Measurements from ENCODE around the gene LRATD1.
"Not testable (repeated sequence)": the region's sequence is repeated elsewhere in the genome, so short reads cannot be mapped to it uniquely, and the experiment has no call there.

LRATD1 gene, protein sequence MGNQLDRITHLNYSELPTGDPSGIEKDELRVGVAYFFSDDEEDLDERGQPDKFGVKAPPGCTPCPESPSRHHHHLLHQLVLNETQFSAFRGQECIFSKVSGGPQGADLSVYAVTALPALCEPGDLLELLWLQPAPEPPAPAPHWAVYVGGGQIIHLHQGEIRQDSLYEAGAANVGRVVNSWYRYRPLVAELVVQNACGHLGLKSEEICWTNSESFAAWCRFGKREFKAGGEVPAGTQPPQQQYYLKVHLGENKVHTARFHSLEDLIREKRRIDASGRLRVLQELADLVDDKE

DNA sequence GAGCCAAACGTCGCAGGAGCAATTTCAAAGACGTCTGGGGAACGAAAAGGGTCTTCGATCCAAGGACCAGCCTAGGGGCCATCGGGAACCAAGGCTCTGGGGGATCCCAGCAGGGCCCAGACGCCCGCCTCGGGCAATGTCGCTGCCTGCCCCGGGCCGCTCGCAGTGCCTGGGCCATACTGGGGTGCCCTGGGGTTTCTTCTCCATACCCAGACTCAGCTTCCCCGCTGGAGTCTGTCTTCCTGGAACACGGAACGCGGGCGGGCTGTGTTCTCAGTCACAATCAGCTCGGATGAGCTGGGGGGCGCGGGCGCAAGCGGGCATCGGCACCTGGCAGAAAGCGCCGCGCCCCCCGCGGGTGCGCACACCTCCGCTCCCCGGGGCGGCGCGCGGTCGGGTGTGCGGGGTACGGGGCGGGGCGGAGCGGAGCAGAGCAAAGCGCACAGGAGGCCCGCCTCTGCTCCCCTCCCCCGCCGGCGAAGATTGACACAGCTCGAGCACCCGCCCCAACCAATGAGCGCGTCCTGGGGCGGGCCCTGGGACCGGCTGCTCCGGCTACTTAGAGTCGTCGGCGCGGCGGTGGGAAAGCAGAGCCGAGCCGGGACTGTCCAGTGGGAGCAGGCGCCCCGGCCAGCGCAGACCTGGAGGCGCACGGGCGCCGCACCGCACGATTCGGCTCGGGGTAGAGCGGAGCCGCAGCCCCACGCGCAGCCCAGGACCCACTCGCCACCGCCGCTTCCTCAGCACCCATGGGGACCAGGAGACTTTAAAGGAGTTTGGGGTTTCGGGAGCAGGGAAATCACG lies at the start of gene LRATD1:
LRATD1 (plus strand) TSS at position 585 of the 804 bp plus-strand sequence. CDS start 1,263 bp downstream, outside the sequence.
- DNase-seq: peak; percentile 53 to 91

DNA sequence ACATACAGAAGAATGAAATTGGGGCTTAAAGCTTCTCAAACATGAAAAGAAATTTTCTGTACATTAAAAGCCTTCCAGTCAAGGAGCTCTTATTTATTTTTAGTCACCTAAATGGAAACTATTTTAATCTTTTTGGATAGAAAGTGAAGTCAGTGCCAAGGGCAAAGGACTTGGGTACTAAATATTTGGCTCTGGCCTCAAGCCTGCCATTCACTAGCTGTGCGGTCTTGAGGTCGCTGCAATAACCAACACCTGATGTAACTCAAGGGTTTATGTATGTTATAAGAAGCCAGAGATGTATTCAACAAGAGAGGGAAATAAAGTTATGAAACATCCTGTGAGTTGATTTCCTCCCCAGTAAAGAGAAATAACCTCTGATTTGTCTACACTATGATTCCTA lies 49.5 kb upstream of the LRATD1 start:
- no peak for DNase-seq

DNA sequence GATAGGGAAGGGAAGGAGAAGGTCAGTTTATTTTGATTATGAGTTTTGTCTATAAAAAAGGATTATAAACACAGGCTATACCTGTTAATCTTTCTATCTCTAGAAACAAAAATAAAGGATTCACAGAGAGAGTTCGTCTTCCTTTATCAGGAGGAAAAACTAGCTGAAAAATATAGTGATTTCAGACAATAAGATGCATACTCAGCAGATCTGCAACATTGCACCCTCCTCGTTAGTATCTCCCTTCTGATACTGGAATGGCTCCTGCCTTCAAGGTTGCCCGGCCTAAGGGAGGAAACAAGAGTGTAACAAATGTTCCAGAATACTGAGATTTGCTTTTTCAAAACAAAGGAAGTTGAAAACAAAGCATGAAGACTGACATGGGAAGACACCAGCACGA lies 48.7 kb upstream of the LRATD1 start:
- no peak for DNase-seq

DNA sequence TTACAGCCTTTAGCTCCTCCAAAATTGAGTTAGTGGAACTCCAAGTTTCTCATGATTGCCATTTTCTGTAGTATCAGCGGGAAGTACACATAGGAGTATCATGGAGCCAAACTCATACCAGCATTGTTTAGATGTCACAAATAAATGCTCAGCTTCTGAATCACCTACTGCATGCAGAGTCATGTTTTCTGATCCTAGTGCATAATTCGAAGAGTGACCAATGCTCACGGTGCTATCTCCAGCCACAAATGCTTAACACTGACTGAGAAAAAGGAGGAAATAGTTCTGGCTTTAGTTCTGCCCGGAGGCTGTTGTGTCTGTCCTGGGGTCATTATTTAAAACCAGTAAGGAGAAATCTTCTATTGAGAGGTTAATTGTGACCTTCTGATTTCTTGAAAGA lies 45.4 kb upstream of the LRATD1 start:
- no peak for DNase-seq

DNA sequence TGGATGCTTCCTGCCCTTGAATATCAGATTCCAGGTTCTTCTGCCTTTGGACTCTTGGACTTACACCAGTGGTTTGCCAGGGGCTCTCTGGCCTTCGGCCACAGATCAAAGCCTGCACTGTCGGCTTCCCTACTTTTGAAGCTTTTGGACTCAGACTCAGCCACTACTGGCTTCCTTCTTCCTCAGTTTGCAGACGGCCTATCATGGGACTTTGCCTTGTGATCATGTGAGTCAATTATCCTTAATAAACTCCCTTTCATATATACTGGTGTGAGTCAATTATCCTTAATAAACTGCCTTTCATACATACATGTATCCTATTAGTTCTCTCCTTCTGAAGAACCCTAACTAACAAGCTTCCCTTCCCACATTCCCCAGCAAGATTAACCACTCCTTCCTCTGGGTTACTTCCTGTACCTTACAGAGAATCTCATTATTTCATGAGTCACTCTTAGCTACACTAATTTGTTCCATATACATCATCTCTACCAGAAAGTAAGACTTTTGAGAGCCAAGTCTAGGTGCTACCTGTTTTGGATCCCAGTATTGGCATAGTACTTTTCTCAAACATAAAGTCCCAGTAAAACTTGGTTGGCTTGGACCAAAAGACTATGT lies 31.3 kb upstream of the LRATD1 start:
- no peak for DNase-seq

DNA sequence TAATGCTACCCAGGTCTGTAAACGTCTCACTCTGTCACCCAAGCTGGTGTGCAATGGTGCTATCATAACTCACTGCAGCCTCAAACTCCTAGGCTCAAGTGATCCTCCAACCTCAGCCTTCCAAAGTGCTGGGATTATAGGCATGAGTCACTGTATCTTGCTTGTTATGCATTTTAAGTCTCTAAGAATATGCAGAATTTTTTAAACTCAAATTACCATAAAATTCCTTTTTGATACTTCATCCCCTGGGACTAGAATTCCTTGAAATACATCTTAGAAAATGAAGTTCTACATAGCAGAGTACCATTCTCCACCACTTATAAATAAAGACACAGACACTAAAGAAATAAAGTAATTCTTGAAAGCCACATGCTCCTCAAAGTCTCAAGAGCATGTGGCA lies 30.2 kb upstream of the LRATD1 start:
- no peak for DNase-seq

DNA sequence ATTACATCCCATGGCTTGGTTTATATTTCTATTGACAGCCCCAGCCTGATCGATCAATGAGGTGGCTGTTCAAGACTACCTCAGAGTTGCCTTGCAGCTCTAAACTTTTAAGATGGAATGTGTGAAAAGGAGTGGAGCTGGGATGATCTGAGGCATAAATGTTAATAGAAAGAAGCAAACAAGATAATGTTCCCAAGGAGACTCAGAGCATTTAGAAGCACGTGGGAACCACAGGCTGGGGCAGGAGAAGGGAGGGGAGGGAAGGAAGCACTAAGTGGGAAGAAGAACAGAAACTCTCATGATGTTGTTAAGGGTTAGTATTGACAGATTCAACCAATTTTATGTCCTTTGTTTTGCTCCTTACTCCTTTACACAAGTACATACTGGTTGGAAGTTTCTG lies 28.8 kb upstream of the LRATD1 start:
- DNase-seq: no peak

DNA sequence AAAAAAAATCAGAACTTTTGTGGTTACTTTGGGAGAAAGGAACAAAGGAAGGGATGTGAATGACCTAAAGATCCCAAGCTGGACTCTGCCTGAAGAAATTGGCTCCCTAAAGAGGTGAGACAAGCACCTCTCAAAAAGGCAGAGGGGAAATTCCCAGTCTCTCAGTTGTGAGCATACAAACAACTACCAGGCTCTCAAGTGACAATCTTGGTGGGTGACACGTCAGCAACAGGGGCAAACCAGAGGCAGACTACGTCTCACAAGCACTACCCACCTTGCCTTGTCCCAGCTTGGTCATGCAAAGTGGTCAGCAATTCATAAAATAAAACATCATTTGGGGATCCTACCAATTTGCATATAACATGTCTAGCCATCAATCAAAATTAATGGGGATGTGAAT lies 24.3 kb upstream of the LRATD1 start:
- DNase-seq: no peak

DNA sequence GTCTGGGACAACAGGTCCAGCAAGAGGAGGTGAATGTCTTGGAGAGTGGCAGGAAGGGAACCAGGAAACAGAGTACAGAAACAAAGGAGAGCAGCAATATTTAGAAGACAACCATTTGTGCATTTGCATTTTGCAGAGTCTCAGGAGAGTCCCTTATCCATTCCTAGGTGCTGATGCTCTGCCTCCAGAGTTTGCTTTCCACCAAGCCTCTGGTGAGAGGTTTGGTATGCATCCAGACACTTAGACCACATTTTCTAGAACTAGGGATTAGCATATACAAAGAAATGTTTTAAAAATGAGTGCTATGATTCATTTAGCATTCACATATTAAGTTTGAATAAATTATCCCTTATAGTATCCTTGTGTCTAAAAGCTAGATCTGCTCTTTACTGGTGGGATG lies 18.5 kb upstream of the LRATD1 start:
- no peak for DNase-seq

DNA sequence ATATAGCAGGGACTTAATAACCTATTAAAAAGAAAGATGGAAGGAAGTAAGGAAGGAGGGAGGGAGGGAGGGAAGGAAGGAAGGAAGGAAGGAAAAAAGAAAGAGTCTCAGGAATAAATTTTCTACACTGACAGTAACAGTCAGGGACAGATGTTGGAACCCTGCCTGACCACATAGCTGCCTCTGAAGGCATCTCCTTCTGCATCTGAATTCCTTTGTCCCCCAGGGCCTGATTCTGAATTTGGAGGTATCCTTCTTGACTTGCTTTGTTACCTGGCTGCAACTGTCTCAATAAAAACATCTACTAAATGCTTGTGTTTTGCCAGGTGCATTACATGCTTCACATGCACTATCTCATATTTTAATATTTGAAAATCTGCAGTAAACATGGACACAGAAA lies 17.4 kb upstream of the LRATD1 start:
- no peak for DNase-seq

DNA sequence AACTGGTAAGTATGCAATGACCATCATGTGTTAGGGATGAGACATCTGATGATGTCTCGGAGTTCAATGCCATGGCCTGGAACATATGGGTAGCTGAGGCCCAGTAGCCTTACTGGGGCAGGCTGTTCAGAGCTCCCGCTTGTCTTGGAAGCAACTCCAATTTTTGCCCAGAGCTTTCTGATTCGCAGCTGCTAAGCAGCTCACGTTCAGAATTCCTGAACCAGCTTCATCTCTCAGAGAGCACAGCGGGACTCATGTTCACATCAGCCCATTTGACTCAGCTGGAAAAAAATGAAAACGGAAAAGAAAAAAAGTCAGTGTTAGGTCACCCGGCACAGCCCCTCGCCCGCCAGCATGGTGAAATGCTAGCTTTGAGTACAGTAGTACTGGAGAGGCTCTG lies 16.8 kb upstream of the LRATD1 start:
- no peak for DNase-seq

DNA sequence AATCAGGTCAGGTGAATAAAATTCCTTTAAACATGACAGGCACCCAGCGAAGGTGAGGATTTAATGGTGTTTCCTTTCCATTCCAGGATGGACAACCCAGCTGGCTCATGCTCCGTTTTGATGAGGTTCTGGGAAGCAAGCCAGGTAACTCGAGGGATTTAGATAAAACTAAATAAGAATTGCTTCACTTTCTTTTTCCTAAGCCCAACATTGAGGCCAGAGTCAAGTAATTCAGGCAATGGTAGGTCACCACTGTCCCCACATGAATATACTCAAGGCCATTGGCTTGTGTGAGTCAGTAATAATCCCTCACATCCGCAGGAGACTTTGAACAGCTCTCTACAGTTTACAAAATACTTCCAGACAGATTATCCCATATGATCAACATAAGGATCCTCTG lies 16.2 kb upstream of the LRATD1 start:
- DNase-seq: no peak

DNA sequence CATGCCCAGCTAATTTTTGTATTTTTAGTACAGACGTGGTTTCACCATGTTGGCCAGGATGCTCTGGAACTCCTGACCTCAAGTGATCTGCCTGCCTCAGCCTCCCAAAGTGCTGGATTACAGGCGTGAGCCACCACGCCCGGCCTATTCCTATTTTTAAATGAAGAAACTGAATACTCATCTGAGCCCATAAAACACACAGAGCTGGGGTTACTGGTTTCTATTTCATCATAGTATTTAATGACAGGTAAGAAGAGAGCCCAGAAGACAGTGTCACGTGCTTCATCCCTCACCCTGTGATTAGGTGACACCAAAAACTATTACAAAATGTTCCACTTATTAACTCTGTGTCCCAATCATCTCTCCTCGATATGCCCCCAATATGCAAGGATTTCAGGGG lies 15.6 kb upstream of the LRATD1 start:
- DNase-seq: no peak

DNA sequence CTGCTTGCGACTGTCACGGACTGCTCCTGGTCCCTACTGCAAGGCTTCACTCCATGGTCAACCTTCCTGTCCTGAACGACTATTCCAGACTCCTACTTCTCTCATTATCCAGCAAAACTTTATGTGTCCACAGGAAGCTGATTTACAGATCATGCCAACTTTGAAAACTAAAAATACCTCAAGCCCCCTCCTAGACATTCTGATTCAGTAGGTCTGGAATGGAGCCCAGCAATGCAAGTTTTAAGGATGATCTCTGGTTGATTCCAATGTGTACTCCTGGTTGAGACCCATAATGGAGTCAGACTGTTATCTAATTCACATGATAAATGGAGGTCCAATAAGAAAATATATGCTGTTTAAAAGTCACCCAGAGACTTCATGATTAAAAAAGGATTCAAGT lies 13.1 kb upstream of the LRATD1 start:
- no peak for DNase-seq

DNA sequence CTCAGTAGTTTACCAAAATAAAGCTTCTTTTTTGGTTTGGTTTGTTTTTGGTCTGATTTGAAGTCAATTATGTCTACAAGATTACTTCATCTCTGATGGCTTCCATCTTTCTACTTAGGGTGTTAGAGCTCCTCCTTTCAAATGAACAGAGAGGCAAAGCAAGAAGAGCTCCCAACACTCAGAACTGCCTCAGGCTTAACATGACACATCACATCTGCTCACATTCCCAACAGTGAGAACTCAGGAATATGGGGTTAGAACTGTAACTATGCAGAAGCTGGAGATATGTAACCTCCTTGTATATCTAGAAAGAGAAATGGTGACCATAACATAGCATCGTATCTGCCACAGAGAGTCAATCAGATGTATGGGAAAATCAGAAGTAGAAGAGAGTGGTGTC lies 11.4 kb upstream of the LRATD1 start:
- no peak for DNase-seq

DNA sequence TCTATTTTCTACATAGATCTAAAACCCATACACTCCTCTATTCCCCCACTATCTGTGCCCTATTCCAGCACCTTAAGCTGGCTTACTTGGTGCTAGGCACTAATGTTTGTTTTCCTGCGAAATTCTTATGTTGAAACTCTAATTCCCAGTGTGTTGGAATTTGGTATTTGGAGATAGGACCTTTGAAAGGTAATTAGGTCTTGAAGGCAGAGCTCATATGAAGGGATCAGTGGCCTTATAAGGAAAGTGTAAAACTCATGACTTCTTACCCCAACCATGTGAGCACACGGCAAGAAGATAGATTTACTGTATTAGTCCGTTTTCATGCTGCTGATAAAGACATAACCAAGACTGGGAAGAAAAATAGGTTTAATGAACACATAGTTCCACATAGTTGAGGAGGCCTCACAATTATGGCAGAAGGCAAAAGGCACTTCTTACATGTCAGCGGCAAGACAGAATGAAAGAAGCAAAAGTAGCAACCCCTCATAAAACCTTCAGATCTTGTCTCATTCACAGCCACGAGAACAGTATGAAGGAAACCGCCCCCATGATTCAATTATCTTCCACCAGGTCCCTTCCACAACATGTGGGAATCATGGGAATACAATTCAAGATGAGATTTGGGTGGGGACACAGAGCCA lies 10.5 kb upstream of the LRATD1 start:
- no peak for DNase-seq

DNA sequence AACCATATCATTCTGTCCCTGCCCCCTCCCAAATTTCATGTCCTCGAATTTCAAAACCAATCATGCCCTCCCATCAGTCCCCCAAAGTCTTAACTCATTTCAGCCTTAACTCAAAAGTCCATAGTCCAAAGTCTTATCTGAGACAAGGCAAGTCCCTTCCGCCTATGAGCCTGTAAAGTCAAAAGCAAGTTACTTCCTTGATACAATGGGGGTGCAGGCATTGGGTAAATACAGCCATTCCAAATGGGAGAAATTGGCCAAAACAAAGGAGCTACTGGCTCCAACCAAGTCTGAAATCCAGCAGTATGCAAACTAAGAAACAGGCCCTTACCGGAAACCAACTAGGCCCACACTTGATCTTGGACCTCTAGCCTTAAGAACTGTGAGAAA lies 10.0 kb upstream of the LRATD1 start:
- DNase-seq: not testable (repeated sequence)

DNA sequence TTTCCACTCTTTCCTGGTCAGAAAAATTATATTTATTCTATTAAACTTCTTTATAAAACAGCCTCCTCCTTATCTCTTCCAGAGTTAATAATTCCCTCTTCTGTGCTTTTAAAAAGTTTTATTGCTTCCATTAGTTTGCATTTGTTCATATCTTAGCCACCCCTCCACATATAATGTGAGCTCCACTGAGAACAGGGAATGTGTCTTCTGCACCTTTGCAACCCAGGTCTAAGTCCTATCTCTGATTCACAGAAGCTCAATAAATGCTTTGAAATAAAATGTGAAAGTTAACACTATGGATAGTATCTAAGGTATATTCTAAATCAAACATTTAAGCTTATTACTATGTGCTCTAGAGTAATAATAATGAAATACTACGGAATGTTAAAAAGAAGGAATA lies 9.3 kb upstream of the LRATD1 start:
- no peak for DNase-seq

DNA sequence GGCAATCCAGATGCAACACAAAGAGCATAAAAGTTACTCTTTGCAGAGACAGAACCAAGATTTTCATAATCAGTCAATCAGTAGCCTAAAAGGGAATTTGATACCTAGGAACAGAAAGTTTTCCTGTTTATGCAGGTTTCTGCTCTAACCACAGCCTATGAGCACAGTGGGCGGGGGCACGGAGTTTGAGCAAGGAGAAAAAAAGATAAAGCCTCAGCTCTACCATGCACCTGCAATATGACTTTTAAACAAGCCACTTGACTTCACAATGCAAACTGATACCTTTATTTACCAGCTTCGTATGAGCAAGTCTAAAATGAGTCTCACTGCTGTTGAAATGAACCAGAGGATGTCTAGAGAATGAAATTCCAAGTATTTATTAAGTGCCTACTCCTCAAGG lies 5.6 kb upstream of the LRATD1 start:
- DNase-seq: no peak

DNA sequence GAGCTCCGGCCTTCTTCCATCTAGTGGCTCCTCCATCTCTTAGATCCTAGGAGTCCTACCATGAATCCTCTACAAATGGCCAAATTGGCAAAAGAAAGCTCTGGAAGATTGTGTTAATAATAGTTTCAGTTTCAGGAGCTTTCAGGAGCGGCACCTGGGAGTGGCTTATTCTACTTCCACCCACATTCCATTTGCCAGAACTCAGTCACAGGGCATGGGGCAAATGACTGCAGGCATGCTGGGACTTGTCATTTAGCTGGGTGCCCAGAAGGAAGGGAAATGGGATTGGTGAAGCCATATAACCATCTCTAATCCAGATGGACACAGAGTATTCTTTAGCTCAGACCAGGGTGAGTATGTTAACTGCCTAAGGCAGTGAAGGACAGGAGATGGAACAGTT lies 3.6 kb upstream of the LRATD1 start:
- DNase-seq: no peak

DNA sequence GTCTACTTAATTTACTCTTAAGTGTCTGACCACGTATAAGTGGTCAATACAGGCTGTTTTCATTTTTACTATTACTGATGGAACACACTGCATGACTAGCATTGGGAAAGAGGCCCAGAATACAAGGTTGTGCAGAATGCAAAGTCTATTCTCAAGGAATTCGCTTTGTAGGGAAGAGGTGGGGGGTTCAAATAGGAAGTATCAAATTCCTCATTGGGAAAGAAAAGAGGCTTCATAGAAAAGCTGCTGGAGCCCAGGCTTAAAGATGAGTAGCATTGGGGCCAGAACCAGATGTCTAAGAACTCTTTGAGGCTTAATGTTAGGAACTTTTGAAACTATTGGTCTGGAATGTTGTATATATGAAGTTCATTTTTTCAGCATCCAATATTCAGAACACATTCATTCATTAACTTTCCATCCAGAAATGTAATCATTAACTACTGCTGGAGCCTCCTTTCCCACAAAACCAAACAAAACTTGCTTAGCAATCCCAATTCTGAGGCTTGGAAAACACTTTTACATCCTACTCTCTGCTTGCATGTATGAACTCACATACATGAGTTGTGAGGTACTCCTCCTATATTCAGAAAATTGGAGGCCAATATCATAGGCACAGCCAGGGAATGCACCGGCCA lies 994 bp upstream of the LRATD1 start:
- no peak for DNase-seq

DNA sequence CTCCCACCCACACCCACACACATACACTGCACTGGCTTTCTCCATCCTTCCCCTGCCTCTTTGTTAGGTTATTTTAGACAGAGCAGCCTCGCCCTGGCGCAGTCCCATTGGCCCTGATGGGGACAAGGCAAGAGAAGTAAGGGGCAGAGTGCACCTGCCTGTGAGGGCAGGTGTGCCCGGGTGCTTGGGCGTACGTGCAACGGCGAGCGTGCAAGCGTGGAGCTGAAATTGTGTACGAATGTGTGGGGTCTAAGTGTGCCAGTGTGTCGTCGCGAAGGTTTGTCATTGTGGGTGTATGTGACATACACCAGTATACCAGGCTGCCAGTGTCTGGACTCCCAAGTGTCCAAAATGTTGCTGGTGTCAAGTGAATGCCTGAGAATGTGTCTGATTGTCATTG lies 544 bp downstream of the LRATD1 start:
- peak in 1 of 2 experiments; percentile 57 for DNase-seq

All from NCI-H524 (cell line).